Neural progenitor cell (in vitro differentiated cells): Measurements from ENCODE around the gene ZNF836. TPM values are rescaled to one million over a fixed set of nuclear protein-coding genes. Genes with fewer than 3 reads are reported as not detected.
A peak's percentile ranks its signal among the peaks of the same experiment; 100 is the strongest.

ENCODE experiments used
- DNase-seq: peaks from one replicate; pipeline ENCODE4 v3.0.0-alpha.2; 2016; ENCODE audit warnings: low spot score
- H2AFZ ChIP-seq: fragments of 200-600 bp; sonication (generic); replicated peaks from 2 replicates; pipeline ENCODE4 v1.6.1; 2016; ENCODE audit warnings: antibody characterized with exemption
- H3F3A ChIP-seq: fragments of 200-600 bp; sonication (generic); 2 replicates; pipeline ENCODE4 v1.6.1; 2016; ENCODE audit warnings: antibody characterized with exemption, low read depth
- H3K27ac ChIP-seq: fragments of 200-600 bp; sonication (generic); 2 replicates; pipeline ENCODE4 v1.5.1; 2016; ENCODE audit warnings: mild to moderate bottlenecking
- H3K27me3 ChIP-seq: fragments of 200-600 bp; sonication (generic); 2 replicates; pipeline ENCODE4 v1.6.1; 2016; ENCODE audit warnings: mild to moderate bottlenecking, moderate library complexity
- H3K36me3 ChIP-seq: fragments of 200-600 bp; sonication (generic); 2 replicates; pipeline ENCODE4 v1.5.1; 2016
- H3K4me1 ChIP-seq: fragments of 200-600 bp; sonication (generic); 2 replicates; pipeline ENCODE4 v1.6.1; 2016; ENCODE audit warnings: mixed run types
- H3K4me2 ChIP-seq: fragments of 200-600 bp; sonication (generic); 2 replicates; pipeline ENCODE4 v1.6.1; 2016
- H3K4me3 ChIP-seq: fragments of 200-600 bp; sonication (generic); 2 replicates; pipeline ENCODE4 v1.5.1; 2016
- H3K79me2 ChIP-seq: fragments of 200-600 bp; sonication (generic); 2 replicates; pipeline ENCODE4 v1.6.1; 2016; ENCODE audit warnings: low read depth
- H3K9ac ChIP-seq: fragments of 200-600 bp; sonication (generic); 2 replicates; pipeline ENCODE4 v1.6.1; 2016
- H3K9me3 ChIP-seq: fragments of 200-600 bp; sonication (generic); 2 replicates; pipeline ENCODE4 v1.5.1; 2016; ENCODE audit warnings: low read depth
- H4K20me1 ChIP-seq: fragments of 200-600 bp; sonication (generic); 2 replicates; pipeline ENCODE4 v1.6.1; 2016; ENCODE audit warnings: low read depth
- H3K27ac Mint-ChIP-seq: 3 replicates; pipeline ENCODE4 v1.8.0; 2021; ENCODE audit warnings: mixed read lengths
- H3K27me3 Mint-ChIP-seq: 2 replicates; pipeline ENCODE4 v1.8.0; 2022; ENCODE audit warnings: low read depth, mild to moderate bottlenecking, inconsistent platforms, moderate library complexity, mixed read lengths; ENCODE audit not compliant: insufficient read depth
- H3K36me3 Mint-ChIP-seq: 3 replicates; pipeline ENCODE4 v1.8.0; 2021; ENCODE audit warnings: mixed read lengths
- H3K4me1 Mint-ChIP-seq: 3 replicates; pipeline ENCODE4 v1.8.0; 2021; ENCODE audit warnings: mixed read lengths
- H3K4me3 Mint-ChIP-seq: 3 replicates; pipeline ENCODE4 v1.8.0; 2021; ENCODE audit warnings: mild to moderate bottlenecking, moderate library complexity, mixed read lengths
- H3K9me3 Mint-ChIP-seq: 3 replicates; pipeline ENCODE4 v1.8.0; 2020; ENCODE audit warnings: mixed read lengths
- CTCF ChIP-seq: fragments of 200-600 bp; sonication (generic); IDR thresholded peaks from 2 replicates; pipeline ENCODE4 v1.5.1; 2017; ENCODE audit warnings: antibody characterized with exemption, mild to moderate bottlenecking
- EZH2 ChIP-seq: fragments of 200-600 bp; sonication (generic); IDR thresholded peaks from 2 replicates; pipeline ENCODE4 v1.6.1; 2017; ENCODE audit warnings: antibody characterized with exemption, mild to moderate bottlenecking, moderate library complexity
- EZH2phosphoT487 ChIP-seq: fragments of 200-600 bp; sonication (generic); IDR thresholded peaks from 2 replicates; pipeline ENCODE4 v1.6.1; 2017; ENCODE audit warnings: antibody characterized with exemption
- total RNA-seq: library from RNA; depleted of rRNA; stranded (reverse); fragments of >200 nt; gene quantifications from 2 replicates; pipeline ENCODE4 v1.2.3, GENCODE V29; 2015; ENCODE audit warnings: low replicate concordance

Gene ZNF836
- total RNA-seq, 1 donor from 2014 or later = 8.3 TPM

- H3K4me3 Mint-ChIP-seq = peak overlapping the region; percentile 96
- H3K27ac ChIP-seq = no peak overlapping the region
Measured at GRCh38 chr19:52191389-52191788, 20.0 kb upstream of the ZNF836 start.

GRCh38 chr19:52190487-52191293, 19.3 kb upstream of the ZNF836 start:
- Histone ChIP-seq H4K20me1 (peaks cover 41% of the 10 kb centered on the region), H3K79me2 (peaks cover 61% of the 10 kb centered on the region)
- peak; percentile 38 for DNase-seq

More at GRCh38 chr19:52191389-52191788, 20.0 kb upstream of the ZNF836 start:
- H3K27me3 ChIP-seq = no peaks in the 10 kb centered on the region
- H2AFZ ChIP-seq = no peak overlapping the region
- DNase-seq = no peak
- peaks cover 5% of the 10 kb centered on the region for H3K36me3 ChIP-seq
- peaks cover 40% of the 10 kb centered on the region for H3K36me3 Mint-ChIP-seq
- peaks cover 48% of the 10 kb centered on the region for H4K20me1 ChIP-seq
- H3K4me1 Mint-ChIP-seq = peaks cover 21% of the 10 kb centered on the region
- peaks cover 17% of the 10 kb centered on the region for H3K4me1 ChIP-seq
- no peak overlapping the region for H3K27ac Mint-ChIP-seq
- H3K4me3 ChIP-seq = peak overlapping the region; percentile 84
- no peaks in the 10 kb centered on the region for H3K9me3 ChIP-seq
- peaks cover 22% of the 10 kb centered on the region for H3K9me3 Mint-ChIP-seq
- peak overlapping the region; percentile 93 for H3K9ac ChIP-seq
- peaks cover 11% of the 10 kb centered on the region for H3K27me3 Mint-ChIP-seq
- peak overlapping the region; percentile 91 for H3K4me2 ChIP-seq
- H3F3A ChIP-seq = peaks cover 12% of the 10 kb centered on the region
- peaks cover 68% of the 10 kb centered on the region for H3K79me2 ChIP-seq
- TF ChIP-seq EZH2 = no peak
- no peak for TF ChIP-seq CTCF
- no peak for TF ChIP-seq EZH2phosphoT487

GRCh38 chr19:52189735-52190486, 18.5 kb upstream of the ZNF836 start, which contains the start of gene PPP2R1A:
TSS of gene PPP2R1A (plus strand) at chr19:52190052. CDS start at chr19:52190097, 45 bp downstream.
- peaks cover 53% of the 10 kb centered on the region for H3K79me2 ChIP-seq
- Mint-ChIP-seq H3K4me1 (peaks cover 21% of the 10 kb centered on the region), H3K27ac (peak within 1 kb of the TSS; percentile 100), H3K36me3 (peaks cover 29% of the 10 kb centered on the region), H3K27me3 (peaks cover 9% of the 10 kb centered on the region), H3K9me3 (peaks cover 22% of the 10 kb centered on the region), H3K4me3 (peak within 1 kb of the TSS; percentile 96)
- peaks cover 12% of the 10 kb centered on the region for H3F3A ChIP-seq
- peaks cover 34% of the 10 kb centered on the region for H4K20me1 ChIP-seq
- H3K4me1 ChIP-seq = peaks cover 17% of the 10 kb centered on the region
- DNase-seq = peak; percentile 100
- H3K4me2 ChIP-seq = peak within 1 kb of the TSS; percentile 91
- peak within 1 kb of the TSS; percentile 93 for H3K9ac ChIP-seq
- TF ChIP-seq EZH2phosphoT487 = no peak
- H3K27me3 ChIP-seq = no peaks in the 10 kb centered on the region
- H3K4me3 ChIP-seq = peak within 1 kb of the TSS; percentile 84
- peak within 1 kb of the TSS; percentile 92 for H3K27ac ChIP-seq
- H3K9me3 ChIP-seq = no peaks in the 10 kb centered on the region
- peaks cover 5% of the 10 kb centered on the region for H3K36me3 ChIP-seq
- peak within 1 kb of the TSS; percentile 90 for H2AFZ ChIP-seq

More at GRCh38 chr19:52190487-52191293, 19.3 kb upstream of the ZNF836 start:
- peaks cover 5% of the 10 kb centered on the region for H3K36me3 ChIP-seq
- peaks cover 17% of the 10 kb centered on the region for H3K4me1 ChIP-seq
- peaks cover 22% of the 10 kb centered on the region for H3K9me3 Mint-ChIP-seq
- peaks cover 9% of the 10 kb centered on the region for H3K27me3 Mint-ChIP-seq
- no peaks in the 10 kb centered on the region for H3K27me3 ChIP-seq
- H3K36me3 Mint-ChIP-seq = peaks cover 33% of the 10 kb centered on the region
- peak overlapping the region; percentile 84 for H3K4me3 ChIP-seq
- TF ChIP-seq CTCF (no peak), EZH2 (no peak), EZH2phosphoT487 (no peak)
- H3K9ac ChIP-seq = peak overlapping the region; percentile 93
- H3K4me2 ChIP-seq = peak overlapping the region; percentile 91
- peaks cover 21% of the 10 kb centered on the region for H3K4me1 Mint-ChIP-seq
- H3F3A ChIP-seq = peaks cover 12% of the 10 kb centered on the region
- peak overlapping the region; percentile 92 for H3K27ac ChIP-seq
- peak overlapping the region; percentile 94 for H3K27ac Mint-ChIP-seq
- peak overlapping the region; percentile 96 for H3K4me3 Mint-ChIP-seq
- H2AFZ ChIP-seq = no peak overlapping the region
- H3K9me3 ChIP-seq = no peaks in the 10 kb centered on the region
